GM12864 (cell line): ENCODE measurements around the gene OVOL1.

Source experiments
- DNase-seq: peaks from one replicate; pipeline ENCODE4 v3.0.0-alpha.2; 2011; ENCODE audit warnings: low read depth
- H3K4me3 ChIP-seq: 2 replicates; pipeline ENCODE4 v1.5.1; 2011; ENCODE audit warnings: mild to moderate bottlenecking, low read depth, low read length, control low read depth
- CTCF ChIP-seq: IDR thresholded peaks from 2 replicates; pipeline ENCODE4 v1.5.1; 2011; ENCODE audit warnings: low read depth, mild to moderate bottlenecking, moderate library complexity, low read length, control low read depth, inconsistent platforms; ENCODE audit errors: missing control alignments

The OVOL1 gene

GRCh38 chr11:65786786-65787636 lies at the start of gene OVOL1:
TSS of gene OVOL1 (plus strand) at chr11:65787063. CDS start at chr11:65787374, 311 bp downstream.
- no peak within 1 kb of the TSS; the same call in 1 of the 2 replicates for H3K4me3 ChIP-seq
- no peak for DNase-seq
- no peak for TF ChIP-seq CTCF

- no peak for TF ChIP-seq CTCF
- H3K4me3 ChIP-seq = no peak overlapping the region
Measured at GRCh38 chr11:65739022-65739421, 47.8 kb upstream of the OVOL1 start.

GRCh38 chr11:65741185-65741584 lies 45.7 kb upstream of the OVOL1 start:
- no peak for DNase-seq
- TF ChIP-seq CTCF = no peak
- no peak overlapping the region for H3K4me3 ChIP-seq

More at GRCh38 chr11:65739022-65739421, 47.8 kb upstream of the OVOL1 start:
- DNase-seq = no peak

- no peak for DNase-seq
- no peak overlapping the region for H3K4me3 ChIP-seq
- TF ChIP-seq CTCF = no peak
Measured at GRCh38 chr11:65742353-65742752, 44.5 kb upstream of the OVOL1 start.

GRCh38 chr11:65743681-65744025 lies 43.2 kb upstream of the OVOL1 start:
- no peak for DNase-seq
- no peak overlapping the region for H3K4me3 ChIP-seq
- TF ChIP-seq CTCF = no peak

GRCh38 chr11:65744026-65744698 lies 42.7 kb upstream of the OVOL1 start:
- TF ChIP-seq CTCF = peak; percentile 16
- H3K4me3 ChIP-seq = no peak overlapping the region
- no peak for DNase-seq
